RWPE1 (cell line): ENCODE measurements around the gene PLCD1.

Source experiments
- CTCF ChIA-PET: fragments of 350-600 bp; sonication (Branson Sonifier 250); formaldehyde crosslinking; extraction: SDS; loops from one replicate; lab custom pipeline; 2021; lab: Yijun Ruan, JAX
- POLR2A ChIA-PET: fragments of 400-600 bp; formaldehyde crosslinking; extraction: SDS; loops from one replicate; lab custom pipeline; 2020; ENCODE audit warnings: antibody characterized with exemption; ENCODE audit not compliant: low non-redundant PET; lab: Yijun Ruan, JAX
- DNase-seq: peaks from one replicate; pipeline ENCODE4 v3.0.0; 2012; ENCODE audit warnings: low spot score
- H3K27ac ChIP-seq: fragments of 450-650 bp; 2 replicates; pipeline ENCODE4 v1.5.1; 2017
- TF ChIP-seq, protein P1 (sequence below): fragments of 450-650 bp; conservative IDR thresholded peaks from 2 replicates; pipeline ENCODE4 v1.5.1; 2017; ENCODE audit warnings: low read depth, mild to moderate bottlenecking

PLCD1 gene

DNA sequence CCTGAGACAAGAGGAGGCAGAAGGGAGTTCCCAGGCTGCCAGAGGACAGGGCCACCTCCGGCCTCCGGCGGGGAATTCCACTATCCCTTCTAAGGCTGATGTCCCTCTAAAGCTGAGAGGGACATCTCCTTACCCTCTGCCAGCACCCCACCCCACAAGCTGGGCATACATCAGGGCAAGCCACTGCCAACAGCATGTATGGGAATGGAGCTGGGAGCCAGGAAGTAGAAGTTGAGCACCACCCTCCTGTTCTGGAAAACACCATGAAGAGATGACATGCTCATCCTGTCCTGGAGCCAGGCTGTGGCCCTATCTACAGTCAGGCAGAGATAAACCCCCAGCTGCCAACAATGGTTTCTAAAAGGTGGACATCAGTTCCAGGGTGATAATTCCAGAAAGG, 7.1 kb downstream of the PLCD1 start:
- H3K27ac ChIP-seq, result peak overlapping the region; percentile 9
- ChIA-PET POLR2A (no interaction called here), CTCF (no interaction called here)
- TF ChIP-seq, protein P1, sequence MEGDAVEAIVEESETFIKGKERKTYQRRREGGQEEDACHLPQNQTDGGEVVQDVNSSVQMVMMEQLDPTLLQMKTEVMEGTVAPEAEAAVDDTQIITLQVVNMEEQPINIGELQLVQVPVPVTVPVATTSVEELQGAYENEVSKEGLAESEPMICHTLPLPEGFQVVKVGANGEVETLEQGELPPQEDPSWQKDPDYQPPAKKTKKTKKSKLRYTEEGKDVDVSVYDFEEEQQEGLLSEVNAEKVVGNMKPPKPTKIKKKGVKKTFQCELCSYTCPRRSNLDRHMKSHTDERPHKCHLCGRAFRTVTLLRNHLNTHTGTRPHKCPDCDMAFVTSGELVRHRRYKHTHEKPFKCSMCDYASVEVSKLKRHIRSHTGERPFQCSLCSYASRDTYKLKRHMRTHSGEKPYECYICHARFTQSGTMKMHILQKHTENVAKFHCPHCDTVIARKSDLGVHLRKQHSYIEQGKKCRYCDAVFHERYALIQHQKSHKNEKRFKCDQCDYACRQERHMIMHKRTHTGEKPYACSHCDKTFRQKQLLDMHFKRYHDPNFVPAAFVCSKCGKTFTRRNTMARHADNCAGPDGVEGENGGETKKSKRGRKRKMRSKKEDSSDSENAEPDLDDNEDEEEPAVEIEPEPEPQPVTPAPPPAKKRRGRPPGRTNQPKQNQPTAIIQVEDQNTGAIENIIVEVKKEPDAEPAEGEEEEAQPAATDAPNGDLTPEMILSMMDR, result no peak
- no peak for DNase-seq

DNA sequence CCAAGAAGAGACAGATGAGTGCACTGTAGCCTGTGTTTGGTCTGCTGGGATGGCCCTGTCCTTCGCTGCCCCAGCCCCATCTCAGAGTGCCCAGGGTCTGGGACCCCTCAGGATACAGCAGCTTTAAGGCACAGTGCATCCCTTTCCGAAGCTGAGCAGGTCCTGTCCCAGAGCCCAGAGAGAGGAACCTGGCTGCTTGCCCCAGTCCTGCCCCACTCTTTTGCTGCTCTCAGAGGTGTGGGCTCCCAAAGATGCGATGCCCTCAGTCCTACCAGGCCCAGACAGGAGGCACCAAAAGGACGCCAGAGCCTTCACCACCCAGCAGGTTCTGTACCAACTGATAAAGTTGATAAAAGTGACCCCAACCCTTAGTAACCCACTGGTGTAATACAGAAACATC, 8.2 kb downstream of the PLCD1 start:
- TF ChIP-seq, protein P1, result no peak
- ChIA-PET POLR2A (no interaction called here), CTCF (no interaction called here)
- DNase-seq, result no peak
- H3K27ac ChIP-seq, result no peak overlapping the region

DNA sequence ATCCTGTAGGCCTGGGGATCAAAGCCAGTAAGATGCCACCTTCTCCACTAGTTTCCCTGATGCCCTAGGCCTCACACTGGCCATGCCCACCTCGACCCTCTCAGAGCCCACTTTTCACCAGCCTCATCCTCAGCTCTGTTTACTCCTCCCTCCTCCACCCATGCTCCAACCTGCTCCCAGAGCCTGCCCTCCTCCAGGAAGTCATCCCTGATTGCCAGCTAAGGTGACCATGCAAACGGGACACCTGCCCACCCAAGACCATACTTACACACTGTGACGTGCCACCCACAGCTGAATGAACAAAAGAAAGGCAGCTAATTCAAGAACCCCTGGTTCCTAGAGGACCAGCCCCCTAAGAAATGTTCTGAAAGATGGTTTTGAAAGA, 9.1 kb downstream of the PLCD1 start:
- no peak for DNase-seq
- TF ChIP-seq, protein P1, result no peak
- CTCF ChIA-PET, result interaction anchor here (0.5 kb wide), 1 partner anchor 291 kb away, joined by 3 read pairs; no protein-coding TSS in a partner anchor
- POLR2A ChIA-PET, result no interaction called here
- H3K27ac ChIP-seq, result no peak overlapping the region

DNA sequence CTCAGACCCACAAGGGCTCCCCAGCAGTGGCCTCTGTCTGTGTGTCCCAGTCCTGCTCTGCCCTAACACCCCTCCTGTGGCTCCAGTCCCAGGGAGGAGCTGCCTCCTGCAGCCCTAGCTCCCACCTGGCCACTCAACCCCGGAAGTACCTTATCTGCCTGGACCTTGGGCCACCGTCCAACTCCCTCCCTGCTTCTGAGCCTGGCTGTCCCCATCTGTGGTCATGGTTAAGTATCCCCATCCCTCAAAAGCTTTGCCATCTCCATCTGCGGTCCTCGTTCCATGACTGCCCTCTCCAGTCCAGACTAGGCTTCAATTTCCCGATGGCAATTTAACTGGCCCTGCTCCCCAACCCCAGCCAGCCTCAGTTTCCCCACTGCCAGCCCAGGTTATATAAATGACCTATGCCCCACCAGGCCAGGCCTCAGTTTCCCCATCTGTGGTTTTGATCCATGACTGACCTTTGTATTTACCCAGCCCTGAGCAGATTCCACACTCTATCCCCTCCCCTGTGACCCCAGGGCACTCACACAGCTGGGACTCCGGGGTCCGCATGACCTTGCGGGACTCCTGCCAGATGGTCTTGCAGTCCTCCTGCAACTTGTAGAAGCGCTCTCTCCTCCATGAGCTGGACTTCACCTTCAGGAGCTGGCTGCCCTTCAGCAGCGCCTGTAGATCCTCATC, 9.6 kb downstream of the PLCD1 start:
- TF ChIP-seq, protein P1, result no peak
- H3K27ac ChIP-seq, result no peak overlapping the region
- ChIA-PET POLR2A (no interaction called here), CTCF (no interaction called here)
- DNase-seq, result no peak

DNA sequence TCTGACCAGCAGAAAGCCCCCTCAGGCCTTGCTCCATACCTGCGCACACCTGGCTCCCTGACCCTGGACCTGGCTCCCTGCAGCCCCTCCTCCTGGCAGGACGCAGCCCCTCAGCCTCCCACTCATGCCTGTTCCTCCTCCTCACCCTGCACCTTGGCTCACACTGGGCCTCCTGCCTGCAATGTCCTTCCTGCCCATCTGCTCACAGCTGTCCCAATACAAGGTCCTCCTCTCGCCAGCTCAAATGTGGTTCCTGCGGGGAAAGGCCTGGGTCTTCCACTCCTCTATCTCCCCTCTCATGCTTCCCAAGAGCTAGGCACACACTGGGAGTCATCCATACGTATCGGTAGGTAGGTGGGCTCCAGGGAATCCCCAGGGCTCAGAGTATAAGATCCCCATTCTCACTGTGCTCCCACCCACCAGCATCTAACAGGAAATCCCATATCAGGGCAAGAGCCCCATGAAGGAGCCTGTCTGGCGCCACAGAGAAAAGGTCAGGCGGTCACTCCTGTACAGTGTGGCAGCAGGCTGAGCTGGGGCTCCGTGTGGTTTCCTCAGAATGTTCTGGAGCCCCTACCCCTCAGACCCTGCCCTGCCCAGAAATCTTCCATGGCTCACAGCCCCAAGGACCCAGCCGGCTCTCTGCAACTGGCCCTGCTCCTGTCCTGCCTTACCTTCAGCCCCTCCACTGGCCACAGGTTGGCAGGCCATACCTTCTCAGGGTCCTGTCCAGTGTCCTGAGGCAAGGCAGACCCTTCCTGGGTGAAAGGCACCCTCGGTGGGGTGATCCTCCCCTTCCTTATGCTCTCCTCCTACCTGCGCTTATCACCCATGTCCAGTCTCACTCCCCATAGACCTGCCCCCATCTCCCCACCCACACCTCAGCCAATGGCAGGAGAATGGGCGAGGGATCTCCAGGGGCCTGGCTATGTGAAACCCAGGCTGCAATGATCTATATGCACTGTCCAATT, 10.9 kb downstream of the PLCD1 start:
- ChIA-PET CTCF (no interaction called here), POLR2A (no interaction called here)
- no peak overlapping the region for H3K27ac ChIP-seq
- DNase-seq, result no peak
- TF ChIP-seq, protein P1, result no peak

DNA sequence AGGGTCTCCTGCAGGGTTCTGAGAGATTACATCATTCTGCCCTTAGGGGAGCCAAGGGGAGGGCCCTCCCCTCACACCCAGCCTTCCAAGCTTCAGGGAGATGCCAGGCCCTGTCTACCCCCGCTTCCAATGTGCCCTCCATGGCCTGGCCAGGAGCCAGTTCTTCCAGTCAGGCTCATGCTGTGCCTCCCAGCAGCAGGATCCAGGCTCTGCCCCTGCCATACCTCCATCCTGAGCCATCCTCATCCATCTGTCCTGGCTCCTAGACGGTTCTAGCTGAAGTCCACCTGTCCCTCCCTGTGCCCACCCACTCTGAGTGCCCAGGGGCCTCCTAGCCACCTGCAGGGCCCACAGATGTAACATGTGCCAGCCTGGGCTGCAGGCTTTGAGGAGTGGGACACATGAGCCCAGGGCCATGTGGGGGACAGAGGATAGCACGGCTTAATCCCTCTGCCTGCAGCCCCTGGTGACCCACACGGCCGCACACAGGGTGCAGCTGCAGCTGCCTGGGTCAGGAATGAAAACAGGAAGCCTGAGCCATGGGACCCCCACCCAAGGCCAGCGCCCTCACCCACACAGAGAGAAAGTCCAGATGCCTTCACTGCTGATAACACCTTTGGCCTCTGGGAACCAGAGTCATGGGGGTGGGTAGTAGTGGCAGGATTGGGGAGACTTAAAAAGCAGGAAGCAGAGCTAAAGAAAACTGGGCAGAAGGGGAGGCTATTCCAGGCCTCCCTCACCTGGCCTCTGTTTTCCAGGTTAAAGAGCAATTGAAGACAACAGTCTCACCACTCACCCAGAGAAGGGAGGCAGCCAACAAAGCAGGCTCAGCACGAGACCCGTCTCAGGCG, 11.8 kb downstream of the PLCD1 start:
- no peak overlapping the region for H3K27ac ChIP-seq
- TF ChIP-seq, protein P1, result no peak
- ChIA-PET POLR2A (no interaction called here), CTCF (no interaction called here)
- DNase-seq, result no peak
